Trophoblast cell (in vitro differentiated cells and primary cell): ENCODE results near the gene NLRX1.
A peak's percentile ranks its signal among the peaks of the same experiment; 100 is the strongest.

Experiments
- DNase-seq, 2 donors: peaks; one replicate each; pipeline ENCODE4 v3.0.0-alpha.2; 2016
- H2AFZ ChIP-seq: 2 replicates; pipeline ENCODE4 v1.6.1; 2013; ENCODE audit warnings: low read length, moderate library complexity, mild to moderate bottlenecking; ENCODE audit not compliant: insufficient read depth, poor library complexity
- H2AK5ac ChIP-seq: 2 replicates; pipeline ENCODE4 v1.6.1; 2013; ENCODE audit warnings: mild to moderate bottlenecking, low read length
- H2BK120ac ChIP-seq: 2 replicates; pipeline ENCODE4 v1.6.1; 2013; ENCODE audit warnings: low read length, mild to moderate bottlenecking, moderate library complexity; ENCODE audit not compliant: insufficient read depth, poor library complexity
- H2BK12ac ChIP-seq: 2 replicates; pipeline ENCODE4 v1.6.1; 2013; ENCODE audit warnings: mild to moderate bottlenecking, low read length, moderate library complexity
- H2BK5ac ChIP-seq: 2 replicates; pipeline ENCODE4 v1.6.1; 2013; ENCODE audit warnings: low read length, low read depth, moderate library complexity, mild to moderate bottlenecking; ENCODE audit not compliant: poor library complexity
- H3K14ac ChIP-seq: 2 replicates; pipeline ENCODE4 v1.6.1; 2013; ENCODE audit warnings: mild to moderate bottlenecking, low read length
- H3K18ac ChIP-seq: 2 replicates; pipeline ENCODE4 v1.6.1; 2013; ENCODE audit warnings: mild to moderate bottlenecking, low read length
- H3K23ac ChIP-seq: 2 replicates; pipeline ENCODE4 v1.6.1; 2013; ENCODE audit warnings: low read length
- H3K27ac ChIP-seq: 2 replicates; pipeline ENCODE4 v1.5.1; 2013; ENCODE audit warnings: low read depth, mild to moderate bottlenecking, inconsistent platforms, low read length, moderate library complexity
- H3K27me3 ChIP-seq: 2 replicates; pipeline ENCODE4 v1.6.1; 2013; ENCODE audit warnings: inconsistent platforms, mild to moderate bottlenecking, low read length, moderate library complexity; ENCODE audit not compliant: insufficient read depth
- H3K36me3 ChIP-seq, 2 experiments: 1 replicate in 1 of 2; 2 replicates in 1 of 2; pipeline ENCODE4 v1.6.1; 2013; ENCODE audit warnings: low read length in 2 of 2, mild to moderate bottlenecking in 2 of 2, moderate library complexity in 1 of 2; ENCODE audit not compliant: insufficient read depth in 2 of 2, control insufficient read depth in 1 of 2
- H3K4ac ChIP-seq: 2 replicates; pipeline ENCODE4 v1.6.1; 2013; ENCODE audit warnings: low read depth, mild to moderate bottlenecking, low read length, moderate library complexity
- H3K4me1 ChIP-seq, 2 experiments: 1 replicate in 1 of 2; 2 replicates in 1 of 2; pipeline ENCODE4 v1.6.1; 2013; ENCODE audit warnings: low read length in 2 of 2, mild to moderate bottlenecking in 2 of 2, moderate library complexity in 1 of 2; ENCODE audit not compliant: insufficient read depth in 2 of 2, control insufficient read depth in 1 of 2
- H3K4me2 ChIP-seq: 2 replicates; pipeline ENCODE4 v1.6.1; 2013; ENCODE audit warnings: inconsistent platforms, mild to moderate bottlenecking, low read length, moderate library complexity
- H3K4me3 ChIP-seq: 2 replicates; pipeline ENCODE4 v1.5.1; 2013; ENCODE audit warnings: mild to moderate bottlenecking, low read depth, low read length, inconsistent platforms
- H3K79me1 ChIP-seq: one replicate; pipeline ENCODE4 v1.6.1; 2013; ENCODE audit warnings: low read length
- H3K79me2 ChIP-seq: 2 replicates; pipeline ENCODE4 v1.6.1; 2013; ENCODE audit warnings: low read length, mild to moderate bottlenecking; ENCODE audit not compliant: control insufficient read depth, insufficient read depth, poor library complexity
- H3K9ac ChIP-seq: 2 replicates; pipeline ENCODE4 v1.6.1; 2013; ENCODE audit warnings: mild to moderate bottlenecking, low read length
- H3K9me3 ChIP-seq: 2 replicates; pipeline ENCODE4 v1.6.1; 2013; ENCODE audit warnings: low read depth, mild to moderate bottlenecking, control low read depth, inconsistent platforms, low read length; ENCODE audit not compliant: insufficient read depth
- H4K12ac ChIP-seq: 2 replicates; pipeline ENCODE4 v1.6.1; 2013; ENCODE audit warnings: low read depth, mild to moderate bottlenecking, low read length, moderate library complexity
- H4K8ac ChIP-seq: 2 replicates; pipeline ENCODE4 v1.6.1; 2013; ENCODE audit warnings: low read depth, mild to moderate bottlenecking, low read length, moderate library complexity
- H4K91ac ChIP-seq: one replicate; pipeline ENCODE4 v1.6.1; 2013; ENCODE audit warnings: low read depth, mild to moderate bottlenecking, low read length, moderate library complexity
- WGBS: extraction: QIAGEN DNeasy Blood & Tissue Kit; methylation state at CpG from one replicate; pipeline ENCODE4 v1.1.7; 2013; ENCODE audit warnings: missing lambda C conversion rate; ENCODE audit not compliant: insufficient read length, insufficient coverage; ENCODE audit errors: extremely low coverage; 5-methylcytosine and 5-hydroxymethylcytosine counted together

NLRX1 gene

GRCh38 chr11:119149786-119150275 is 18.7 kb upstream of the NLRX1 start:
- Histone ChIP-seq H4K91ac (no peak overlapping the region), H3K4me1 (peaks cover 10 to 15% of the 10 kb centered on the region in 2 experiments), H3K4ac (no peak overlapping the region), H3K36me3 (no peaks in the 10 kb centered on the region), H4K12ac (no peak overlapping the region), H3K14ac (no peak overlapping the region), H3K4me3 (no peak overlapping the region), H3K27me3 (peaks cover 36% of the 10 kb centered on the region), H3K9me3 (peaks cover 3% of the 10 kb centered on the region), H3K79me1 (no peaks in the 10 kb centered on the region), H3K4me2 (peak overlapping the region; percentile 77), H3K9ac (no peak overlapping the region), H3K23ac (no peak overlapping the region), H3K18ac (no peak overlapping the region), H2BK5ac (no peak overlapping the region), H4K8ac (no peak overlapping the region), H2AFZ (no peak overlapping the region), H3K27ac (no peak overlapping the region), H2BK120ac (no peak overlapping the region), H3K79me2 (no peaks in the 10 kb centered on the region), H2BK12ac (no peak overlapping the region), H2AK5ac (no peak overlapping the region)
- no peak for DNase-seq
- no CpG with 5 or more reads among the region's 33 CpGs for WGBS

DNA sequence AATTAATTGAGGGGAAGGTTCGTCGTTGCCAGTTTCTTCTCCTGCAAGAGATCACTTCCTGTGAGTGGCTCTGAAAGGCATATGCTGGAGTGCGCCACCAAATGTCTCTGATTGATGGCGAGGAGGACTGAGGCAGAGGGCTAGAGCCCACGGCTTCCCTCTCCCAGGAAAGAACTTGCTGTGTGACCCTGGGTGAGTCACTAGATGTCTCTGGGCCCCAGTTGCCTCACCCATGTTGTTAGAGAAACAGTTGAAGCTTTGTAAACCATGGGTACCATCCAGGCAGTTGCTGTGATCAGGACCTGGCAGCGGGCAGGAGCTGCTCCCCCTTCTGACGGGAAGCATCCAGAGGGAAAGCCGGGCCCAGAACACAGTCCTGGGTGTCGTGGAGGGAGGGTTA is 16.5 kb upstream of the NLRX1 start:
- Histone ChIP-seq H3K27ac (no peak overlapping the region), H3K79me1 (no peaks in the 10 kb centered on the region), H3K27me3 (peaks cover 36% of the 10 kb centered on the region), H2BK5ac (no peak overlapping the region), H3K4ac (no peak overlapping the region), H2BK120ac (no peak overlapping the region), H2AFZ (no peak overlapping the region), H3K4me2 (no peak overlapping the region), H3K4me3 (no peak overlapping the region), H3K36me3 (no peaks in the 10 kb centered on the region), H3K9ac (no peak overlapping the region), H4K91ac (no peak overlapping the region), H3K79me2 (no peaks in the 10 kb centered on the region), H4K12ac (no peak overlapping the region), H3K18ac (no peak overlapping the region), H3K9me3 (peaks cover 3% of the 10 kb centered on the region), H2BK12ac (no peak overlapping the region), H3K14ac (no peak overlapping the region), H4K8ac (no peak overlapping the region), H2AK5ac (no peak overlapping the region), H3K4me1 (peaks cover 10 to 15% of the 10 kb centered on the region in 2 experiments), H3K23ac (no peak overlapping the region)
- no CpG with 5 or more reads among the region's 9 CpGs for WGBS
- DNase-seq: no peak

DNA sequence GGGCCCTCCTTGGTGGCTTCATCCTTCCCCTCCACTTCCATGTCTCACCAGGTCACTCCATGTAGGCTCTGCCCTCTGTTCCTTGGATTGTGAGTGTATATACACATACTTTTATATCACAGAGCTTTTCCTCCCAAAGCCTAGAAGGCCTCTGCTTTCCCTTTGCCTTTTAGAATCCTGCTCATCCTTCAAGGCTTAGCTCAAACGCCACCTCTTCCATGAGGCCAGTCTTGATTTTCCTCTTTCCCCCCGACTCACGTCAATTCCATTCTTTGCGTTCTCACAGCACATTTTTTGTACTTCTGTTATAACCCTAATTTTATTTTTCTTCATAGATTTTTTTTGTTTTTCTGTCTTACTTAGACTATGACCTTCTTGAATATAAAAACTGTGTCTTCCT is 15.9 kb upstream of the NLRX1 start:
- Histone ChIP-seq H4K91ac (no peak overlapping the region), H2BK12ac (no peak overlapping the region), H3K9ac (no peak overlapping the region), H3K23ac (no peak overlapping the region), H4K8ac (no peak overlapping the region), H3K4me3 (no peak overlapping the region), H2AFZ (no peak overlapping the region), H2BK120ac (no peak overlapping the region), H3K36me3 (no peaks in the 10 kb centered on the region), H3K27me3 (peaks cover 34% of the 10 kb centered on the region), H3K18ac (no peak overlapping the region), H3K4ac (no peak overlapping the region), H3K27ac (no peak overlapping the region), H3K79me2 (no peaks in the 10 kb centered on the region), H3K4me2 (no peak overlapping the region), H2BK5ac (no peak overlapping the region), H2AK5ac (no peak overlapping the region), H3K9me3 (peaks cover 3% of the 10 kb centered on the region), H3K4me1 (peaks cover 10 to 15% of the 10 kb centered on the region in 2 experiments), H3K14ac (no peak overlapping the region), H4K12ac (no peak overlapping the region), H3K79me1 (no peaks in the 10 kb centered on the region)
- 100% methylated on average over 3 of the region's 4 CpGs for WGBS
- DNase-seq: no peak

DNA sequence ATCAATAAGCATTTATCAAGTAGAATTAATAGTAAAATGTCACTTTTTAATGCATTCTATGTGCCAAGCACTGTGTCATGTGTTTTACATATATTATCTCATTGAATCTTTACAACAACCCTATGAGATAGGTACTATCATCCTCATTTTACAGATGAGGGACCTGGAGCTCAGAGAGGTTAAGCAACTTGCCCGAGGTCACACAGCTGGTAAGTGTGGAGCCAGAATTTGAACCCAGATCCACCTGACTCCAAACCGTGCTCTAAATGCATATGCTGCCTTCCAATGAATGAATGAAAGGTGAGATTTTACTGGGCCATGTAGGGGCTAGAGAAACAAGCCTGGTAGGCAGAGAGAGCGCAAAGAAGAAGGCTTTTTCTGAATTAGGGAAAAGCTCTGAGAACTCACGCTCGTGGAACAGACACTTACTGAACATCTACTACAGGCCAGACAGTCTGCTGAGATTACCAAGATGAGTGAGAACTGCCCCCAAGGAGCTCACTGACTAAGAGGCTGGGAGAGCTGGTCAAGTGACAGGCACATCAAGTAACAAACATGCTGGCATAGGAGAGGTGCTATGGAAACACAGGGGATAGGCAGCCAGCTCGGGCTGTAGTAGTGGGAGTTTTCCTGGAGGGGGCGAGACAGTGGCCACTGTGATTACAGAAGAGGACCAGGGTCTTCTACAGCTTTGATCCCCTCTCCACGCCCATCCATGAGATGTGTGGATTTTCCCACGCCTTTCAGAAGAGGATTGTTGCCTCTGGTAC is 15.3 kb upstream of the NLRX1 start:
- no peak overlapping the region for H2AK5ac ChIP-seq
- no peak overlapping the region for H3K18ac ChIP-seq
- no peak overlapping the region for H3K4me2 ChIP-seq
- no peak for DNase-seq
- no peak overlapping the region for H2BK12ac ChIP-seq
- no peak overlapping the region for H4K91ac ChIP-seq
- H3K9me3 ChIP-seq: peaks cover 3% of the 10 kb centered on the region
- H2BK5ac ChIP-seq: no peak overlapping the region
- no peak overlapping the region for H4K12ac ChIP-seq
- H3K4me1 ChIP-seq: peaks cover 10 to 15% of the 10 kb centered on the region in 2 experiments
- H3K14ac ChIP-seq: no peak overlapping the region
- no peak overlapping the region for H3K4ac ChIP-seq
- H3K27me3 ChIP-seq: peaks cover 28% of the 10 kb centered on the region
- no peak overlapping the region for H2AFZ ChIP-seq
- no peak overlapping the region for H3K27ac ChIP-seq
- no peak overlapping the region for H3K9ac ChIP-seq
- H3K36me3 ChIP-seq: no peaks in the 10 kb centered on the region
- no peak overlapping the region for H3K23ac ChIP-seq
- H3K4me3 ChIP-seq: no peak overlapping the region
- WGBS: no CpG with 5 or more reads among the region's 9 CpGs
- H3K79me2 ChIP-seq: no peaks in the 10 kb centered on the region
- H2BK120ac ChIP-seq: no peak overlapping the region
- no peak overlapping the region for H4K8ac ChIP-seq
- H3K79me1 ChIP-seq: no peaks in the 10 kb centered on the region
